ENCODE results near the gene XYLT2. TPM values are rescaled to one million over a fixed set of nuclear protein-coding genes. Genes with fewer than 3 reads are reported as not detected.

Gene XYLT2
- total and polyA plus RNA-seq, 7 donors, result 2.8 to 6.3 (median 4.0) TPM

- intact Hi-C loops (cut with DNase I), result no loop called here
- 85 to 88% (median 86%) methylated on average over 5 of the region's 5 CpGs for WGBS, 3 donors
- no peak overlapping the region for H3K27ac ChIP-seq
- DNase-seq (no peak), ATAC-seq (no peak)
- TF ChIP-seq CTCF (IDR thresholded peaks at IDR 0.05), result no peak
- H3K9me3 ChIP-seq, result no peaks in the 10 kb centered on the region
- H3K4me1 ChIP-seq, result peaks cover 17% of the 10 kb centered on the region
- no peak overlapping the region for H3K4me3 ChIP-seq
- H3K27me3 ChIP-seq (ENCODE audit: insufficient read depth in 3 of 3, low read length in 2 of 3), result no peaks in the 10 kb centered on the region
- peaks cover 25 to 63% of the 10 kb centered on the region in 2 donors for H3K36me3 ChIP-seq (ENCODE audit: insufficient read depth in 1 of 2, low read depth in 1 of 2)
These were observed 47.8 kb downstream of the XYLT2 start for GRCh38 chr17:50393700-50394099.

- no peaks in the 10 kb centered on the region for H3K27me3 ChIP-seq (ENCODE audit: insufficient read depth in 3 of 3, low read length in 2 of 3)
- ATAC-seq, result no peak
- 15 to 24% (median 23%) methylated on average over 3 of the region's 3 CpGs for WGBS, 3 donors
- H3K27ac ChIP-seq, result no peak overlapping the region
- no peaks in the 10 kb centered on the region for H3K9me3 ChIP-seq
- no peak for TF ChIP-seq CTCF (IDR thresholded peaks at IDR 0.05)
- peaks cover 25 to 53% of the 10 kb centered on the region in 2 donors for H3K36me3 ChIP-seq (ENCODE audit: insufficient read depth in 1 of 2, low read depth in 1 of 2)
- intact Hi-C loops (cut with DNase I), result no loop called here
- no peak overlapping the region for H3K4me3 ChIP-seq
- peaks cover 17% of the 10 kb centered on the region for H3K4me1 ChIP-seq
- no peak for DNase-seq
These were observed 48.8 kb downstream of the XYLT2 start for GRCh38 chr17:50394711-50395110.

- peak overlapping the region; percentile 89 for H3K27ac ChIP-seq
- no peaks in the 10 kb centered on the region for H3K27me3 ChIP-seq (ENCODE audit: insufficient read depth in 3 of 3, low read length in 2 of 3)
- peak overlapping the region; percentile 95 for H3K4me3 ChIP-seq
- no peak for TF ChIP-seq CTCF (IDR thresholded peaks at IDR 0.05)
- ATAC-seq (peak; percentile 45 to 75 (median 60)), DNase-seq (peak; percentile 59 to 62)
- no peaks in the 10 kb centered on the region for H3K9me3 ChIP-seq
- intact Hi-C loops (cut with DNase I), result no loop called here
- 5 to 8% (median 6%) methylated on average over 30 of the region's 30 CpGs for WGBS, 3 donors
- H3K4me1 ChIP-seq, result peaks cover 17% of the 10 kb centered on the region
- H3K36me3 ChIP-seq (ENCODE audit: insufficient read depth in 1 of 2, low read depth in 1 of 2), result peaks cover 18 to 36% of the 10 kb centered on the region in 2 donors
These were observed 50.6 kb downstream of the XYLT2 start for GRCh38 chr17:50396261-50397110.

- TF ChIP-seq CTCF (IDR thresholded peaks at IDR 0.05), result peak; percentile 95
- Histone ChIP-seq H3K27me3 (ENCODE audit: insufficient read depth in 3 of 3, low read length in 2 of 3) (no peaks in the 10 kb centered on the region), H3K4me1 (peaks cover 17% of the 10 kb centered on the region), H3K27ac (peak within 1 kb of the TSS; percentile 89), H3K4me3 (peak within 1 kb of the TSS; percentile 95), H3K9me3 (no peaks in the 10 kb centered on the region), H3K36me3 (ENCODE audit: insufficient read depth in 1 of 2, low read depth in 1 of 2) (peaks cover 13 to 27% of the 10 kb centered on the region in 2 donors)
- WGBS, 3 donors, result 1% methylated on average over 61 to 70 of the region's 70 CpGs
- intact Hi-C loops (cut with DNase I), result no loop called here
- ATAC-seq (peak; percentile 97 to 100 (median 98)), DNase-seq (peak; percentile 91 to 94)
These were observed 51.4 kb downstream of the XYLT2 start, which contains the start of gene LRRC59 for GRCh38 chr17:50397111-50397918. TSS of gene LRRC59 (minus strand) at chr17:50397523. CDS start at chr17:50397317, 206 bp downstream.
